SIG-M5 treated with dmso at 0.1 percent for 504 hours (cell line): Measurements from ENCODE around the gene THBS4.

ENCODE experiments used
- DNase-seq: peaks from one replicate; lab custom pipeline; 2025; ENCODE audit not compliant: unreplicated experiment; lab: John Stamatoyannopoulos, UW

Gene THBS4

GRCh38 chr5:80034962-80035821, at the start of gene THBS4:
Gene THBS4, plus strand, starts transcription at chr5:80035348. Its CDS starts 190 bp downstream, at chr5:80035538.
- no peak for DNase-seq

GRCh38 chr5:79986260-79986659, 48.9 kb upstream of the THBS4 start:
- DNase-seq = no peak

GRCh38 chr5:79990205-79990597, 44.9 kb upstream of the THBS4 start:
- DNase-seq = no peak

- DNase-seq = peak; percentile 92
Measured at GRCh38 chr5:79990598-79991507, 44.3 kb upstream of the THBS4 start, which contains the start of gene MTX3. Gene MTX3, minus strand, starts transcription at chr5:79991262. Its CDS starts 24 bp downstream, at chr5:79991238.

- no peak for DNase-seq
Measured at GRCh38 chr5:79992891-79993657, 42.1 kb upstream of the THBS4 start.

- DNase-seq = no peak
Measured at GRCh38 chr5:79999722-80000121, 35.4 kb upstream of the THBS4 start.

- DNase-seq = no peak
Measured at GRCh38 chr5:80002677-80003076, 32.5 kb upstream of the THBS4 start.

GRCh38 chr5:80008995-80009765, 26.0 kb upstream of the THBS4 start:
- DNase-seq = no peak

- DNase-seq = no peak
Measured at GRCh38 chr5:80010754-80011392, 24.3 kb upstream of the THBS4 start.

GRCh38 chr5:80025069-80025468, 10.1 kb upstream of the THBS4 start:
- no peak for DNase-seq

GRCh38 chr5:80026841-80027240, 8.3 kb upstream of the THBS4 start:
- no peak for DNase-seq

- DNase-seq = no peak
Measured at GRCh38 chr5:80031109-80031508, 4.0 kb upstream of the THBS4 start.

GRCh38 chr5:80033513-80033912, 1.6 kb upstream of the THBS4 start:
- DNase-seq = no peak

- no peak for DNase-seq
Measured at GRCh38 chr5:80034559-80034958, 589 bp upstream of the THBS4 start.

- DNase-seq = no peak
Measured at GRCh38 chr5:80035839-80036238, 691 bp downstream of the THBS4 start.

GRCh38 chr5:80036615-80037014, 1.5 kb downstream of the THBS4 start:
- DNase-seq = no peak

- DNase-seq = no peak
Measured at GRCh38 chr5:80037366-80037765, 2.2 kb downstream of the THBS4 start.

- no peak for DNase-seq
Measured at GRCh38 chr5:80039650-80040049, 4.5 kb downstream of the THBS4 start.

- DNase-seq = no peak
Measured at GRCh38 chr5:80041527-80041926, 6.4 kb downstream of the THBS4 start.

- DNase-seq = no peak
Measured at GRCh38 chr5:80042330-80042729, 7.2 kb downstream of the THBS4 start.
